Psoas muscle (tissue), 8 donors: ENCODE results near the gene ING4. TPM values are rescaled to one million over a fixed set of nuclear protein-coding genes. Genes with fewer than 3 reads are reported as not detected.

Source experiments
- ATAC-seq, 4 donors: fragments of 200-7000 bp; cut with Tn5 transposase; one replicate each; pipeline ENCODE4 v1.9.1; 2020; ENCODE audit warnings: moderate library complexity in 3 of 4, mild to moderate bottlenecking in 2 of 4
- DNase-seq, 2 donors: peaks; one replicate each; pipeline ENCODE4 v3.0.0-alpha.2; 2020
- H3K27ac ChIP-seq: fragments of 200-600 bp; one replicate; pipeline ENCODE4 v1.8.0; 2022
- H3K27me3 ChIP-seq, 3 donors: fragments of 200-600 bp in 1 of 3; one replicate each; pipeline versions ENCODE4 v1.6.1 to v1.8.0; 2013 to 2022; ENCODE audit warnings: low read length in 2 of 3, mild to moderate bottlenecking in 2 of 3, moderate library complexity in 1 of 3; ENCODE audit not compliant: insufficient read depth in 3 of 3
- H3K36me3 ChIP-seq, 2 donors: fragments of 200-600 bp in 1 of 2; one replicate each; pipeline versions ENCODE4 v1.6.1 to v1.8.0; 2013 to 2022; ENCODE audit warnings: low read depth in 1 of 2, mild to moderate bottlenecking in 1 of 2, moderate library complexity in 1 of 2; ENCODE audit not compliant: insufficient read depth in 1 of 2
- H3K4me1 ChIP-seq: fragments of 200-600 bp; one replicate; pipeline ENCODE4 v1.8.0; 2022
- H3K4me3 ChIP-seq: fragments of 200-600 bp; one replicate; pipeline ENCODE4 v1.8.0; 2022; ENCODE audit warnings: mild to moderate bottlenecking
- H3K9me3 ChIP-seq: fragments of 200-600 bp; one replicate; pipeline ENCODE4 v1.8.0; 2022
- CTCF ChIP-seq: fragments of 200-600 bp; IDR thresholded peaks from one replicate; pipeline ENCODE4 v1.8.0; 2022; ENCODE audit warnings: antibody characterized with exemption
- WGBS, 3 donors: extraction: QIAGEN DNeasy Blood & Tissue Kit; methylation state at CpG; one replicate each; pipeline versions ENCODE4 v1.1.6 to v1.1.7; 2013; 5-methylcytosine and 5-hydroxymethylcytosine counted together
- intact Hi-C, 2 donors: fragments of 100-400 bp; cut with DNase I; formaldehyde crosslinking; loops; one replicate each; pipeline versions ENCODE4 v1.11.0 to v1.14.2; 2022
- polyA plus RNA-seq, 3 donors: library from polyadenylated mRNA; stranded (reverse); fragments of 200-250 nt; gene quantifications; one replicate each; pipeline ENCODE4 v1.2.3, GENCODE V29; 2013
- total RNA-seq, 4 donors: library from RNA; stranded (reverse); fragmentation: NEBNext Ultra II Directional in 2 of 4; extraction: Animal tissue kit (Norgen Biotek cat#: 25700) in 2 of 4; gene quantifications; one replicate each; pipeline versions ENCODE4 v1.2.1 to v1.2.4, GENCODE V29; 2021 to 2023
- donor health status: healthy with polysubstance abuse.
- donor health status: DM: no; HTN: no; CAD: no; lungs with moderate emphysema.
- donor health status: Bipolar disorder and iron deficiency.
- donor health status: healthy.
- donor health status: DM: yes; HTN: yes; CAD: no.
- donor health status: DM: no; HTN: no; CAD: no.
- donor health status: DM: no; HTN: no; CAD: no.
- donor health status: DM: yes; HTN: yes; CAD: no.

ING4 gene
- total and polyA plus RNA-seq, 7 donors, result 12.7 to 35.6 (median 20.7) TPM

GRCh38 chr12:6688999-6689882 is 26.3 kb upstream of the ING4 start, which contains the start of gene ZNF384:
Gene ZNF384, minus strand, starts transcription at chr12:6689375. Its CDS starts 9,855 bp downstream, at chr12:6679520.
- H3K9me3 ChIP-seq, result no peaks in the 10 kb centered on the region
- peak within 1 kb of the TSS; percentile 79 for H3K4me3 ChIP-seq
- H3K36me3 ChIP-seq, result peaks cover 0 to 9% of the 10 kb centered on the region in 2 donors
- intact Hi-C loops, result loop anchor here in 1 of 2 donors (1.0 to 10.0 kb wide), 3 partner anchors 26 to 194 kb away; partner anchors contain the start of genes COPS7A, ING4, MRPL51 and NCAPD2
- H3K27ac ChIP-seq, result peak within 1 kb of the TSS; percentile 99
- DNase-seq (peak; percentile 96 to 98), ATAC-seq (peak; percentile 90 to 92 (median 92))
- no peaks in the 10 kb centered on the region for H3K27me3 ChIP-seq
- TF ChIP-seq CTCF, result peak; percentile 6
- H3K4me1 ChIP-seq, result peaks cover 21% of the 10 kb centered on the region
- 0 to 1% (median 0%) methylated on average over 67 to 72 of the region's 72 CpGs for WGBS, 3 donors

- DNase-seq, result peak in 1 of 2 donors; percentile 46
- Histone ChIP-seq H3K9me3 (no peaks in the 10 kb centered on the region), H3K4me1 (peaks cover 21% of the 10 kb centered on the region), H3K4me3 (peak overlapping the region; percentile 79), H3K36me3 (peaks cover 2 to 14% of the 10 kb centered on the region in 2 donors), H3K27me3 (no peaks in the 10 kb centered on the region), H3K27ac (peak overlapping the region; percentile 99)
- intact Hi-C loops, result loop anchor here in 1 of 2 donors (5.0 to 10.0 kb wide), 2 partner anchors 34 to 194 kb away; partner anchors contain the start of genes COPS7A, MRPL51 and NCAPD2
- no peak for TF ChIP-seq CTCF
- WGBS, 3 donors, result 0 to 2% (median 1%) methylated on average over 13 of the region's 13 CpGs
- no peak for ATAC-seq
Measured at GRCh38 chr12:6688543-6688998, 25.7 kb upstream of the ING4 start.

GRCh38 chr12:6685814-6686213 is 22.9 kb upstream of the ING4 start:
- Histone ChIP-seq H3K9me3 (no peaks in the 10 kb centered on the region), H3K27ac (no peak overlapping the region), H3K4me3 (no peak overlapping the region), H3K4me1 (peaks cover 21% of the 10 kb centered on the region), H3K36me3 (peaks cover 2 to 38% of the 10 kb centered on the region in 2 donors), H3K27me3 (no peaks in the 10 kb centered on the region)
- DNase-seq (no peak), ATAC-seq (no peak)
- WGBS, 3 donors, result 75 to 87% (median 75%) methylated on average over 3 of the region's 3 CpGs
- intact Hi-C loops, result loop anchor here in 1 of 2 donors (5.0 to 10.0 kb wide), 2 partner anchors 36 to 191 kb away; partner anchors contain the start of genes COPS7A, MRPL51 and NCAPD2
- no peak for TF ChIP-seq CTCF

GRCh38 chr12:6684609-6685008 is 21.7 kb upstream of the ING4 start:
- Histone ChIP-seq H3K4me3 (no peak overlapping the region), H3K9me3 (no peaks in the 10 kb centered on the region), H3K36me3 (peaks cover 2 to 47% of the 10 kb centered on the region in 2 donors), H3K27ac (no peak overlapping the region), H3K4me1 (peaks cover 12% of the 10 kb centered on the region), H3K27me3 (no peaks in the 10 kb centered on the region)
- no peak for ATAC-seq
- WGBS, 3 donors, result 62 to 68% (median 64%) methylated on average over 6 of the region's 6 CpGs
- intact Hi-C loops, result loop anchor here in 1 of 2 donors (5.0 to 10.0 kb wide), 2 partner anchors 38 to 190 kb away; partner anchors contain the start of genes COPS7A, MRPL51 and NCAPD2
- no peak for DNase-seq
- peak; percentile 38 for TF ChIP-seq CTCF
